A172 (cell line): Measurements from ENCODE around the gene CEACAM1. TPM values are rescaled to one million over a fixed set of nuclear protein-coding genes. Genes with fewer than 3 reads are reported as not detected.
"Not testable (repeated sequence)": the region's sequence is repeated elsewhere in the genome, so short reads cannot be mapped to it uniquely, and the experiment has no call there.

Source experiments
- DNase-seq: peaks from one replicate; pipeline ENCODE4 v3.0.0-alpha.2; 2015; ENCODE audit warnings: low spot score
- total RNA-seq: library from RNA; depleted of rRNA; stranded (reverse); fragments of >200 nt; shearing (Covaris generic); gene quantifications from 2 replicates; pipeline ENCODE4 v1.2.3, GENCODE V29; 2014

CEACAM1 gene
- total RNA-seq, 1 experiment from 2014 or later = 2.2 TPM

DNA sequence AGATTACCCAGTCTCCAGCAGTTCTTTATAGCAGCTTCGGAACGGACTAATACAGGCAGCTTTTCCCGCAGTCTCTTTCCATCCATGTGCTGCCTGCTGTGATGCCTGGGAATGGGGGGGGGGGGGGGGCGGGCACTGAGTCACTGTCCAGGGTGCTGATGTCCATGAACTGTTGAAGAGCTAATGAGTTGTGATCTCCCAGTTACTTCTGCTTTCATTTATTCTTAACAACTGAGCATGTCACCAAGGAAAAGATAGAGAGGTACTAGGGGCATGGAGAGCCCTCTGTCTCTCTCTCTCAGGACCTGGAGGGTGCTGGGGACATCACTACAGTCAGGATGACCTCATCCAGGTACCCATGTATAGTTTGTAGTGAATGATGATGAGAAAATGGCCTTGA is 20.3 kb upstream of the CEACAM1 start:
- no peak for DNase-seq

DNA sequence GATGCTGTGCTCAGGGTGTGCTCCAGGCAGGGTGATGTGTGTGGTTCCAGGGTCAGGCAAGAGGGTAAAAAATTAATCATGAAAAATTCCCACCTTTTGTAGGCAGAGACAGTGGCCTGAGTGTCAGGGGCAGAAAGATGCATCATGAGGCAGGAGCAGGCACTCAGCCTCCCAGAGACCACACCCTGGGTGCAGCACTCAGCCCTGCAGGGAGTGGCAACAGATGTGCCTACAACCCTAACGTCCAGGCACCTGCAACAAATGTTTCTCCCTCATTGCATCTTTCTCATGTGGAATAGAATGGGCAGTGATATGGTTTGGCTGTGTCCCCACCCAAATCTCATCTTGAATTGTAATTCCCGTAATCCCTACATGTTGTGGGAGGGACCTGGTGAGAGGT is 19.6 kb upstream of the CEACAM1 start:
- DNase-seq = no peak

DNA sequence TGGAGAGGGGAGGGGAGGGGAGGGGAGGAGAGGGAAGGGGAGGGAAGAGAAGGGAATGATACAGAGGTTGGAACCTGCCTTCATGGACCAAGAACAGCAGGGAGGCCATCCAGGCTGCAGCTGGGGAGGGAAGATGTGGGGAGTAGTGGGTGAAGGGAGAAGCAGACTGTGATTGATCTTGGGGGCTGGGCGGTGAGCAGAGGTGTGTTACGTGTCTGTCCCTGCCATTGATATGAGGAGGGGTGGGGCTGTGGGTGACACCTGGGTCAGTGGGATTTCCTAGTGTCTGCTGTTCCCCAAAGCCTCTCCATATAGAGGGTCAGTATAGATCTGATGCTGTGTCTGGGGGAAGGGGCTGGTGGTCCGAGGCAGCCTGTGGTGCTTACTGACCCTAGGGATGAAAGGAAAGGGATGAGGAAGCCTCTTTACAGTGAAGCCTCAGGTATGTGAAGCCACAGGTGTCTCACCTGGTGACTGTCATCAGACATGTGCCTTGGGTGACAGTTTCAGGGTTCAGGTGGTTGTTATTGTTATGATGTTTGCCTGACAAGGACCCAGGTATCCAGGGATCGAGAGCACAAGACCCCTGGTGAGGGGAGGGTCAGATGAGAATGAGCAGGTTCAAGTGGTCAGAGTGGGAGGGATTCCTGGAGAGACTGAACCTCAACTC is 18.7 kb upstream of the CEACAM1 start:
- DNase-seq = no peak

DNA sequence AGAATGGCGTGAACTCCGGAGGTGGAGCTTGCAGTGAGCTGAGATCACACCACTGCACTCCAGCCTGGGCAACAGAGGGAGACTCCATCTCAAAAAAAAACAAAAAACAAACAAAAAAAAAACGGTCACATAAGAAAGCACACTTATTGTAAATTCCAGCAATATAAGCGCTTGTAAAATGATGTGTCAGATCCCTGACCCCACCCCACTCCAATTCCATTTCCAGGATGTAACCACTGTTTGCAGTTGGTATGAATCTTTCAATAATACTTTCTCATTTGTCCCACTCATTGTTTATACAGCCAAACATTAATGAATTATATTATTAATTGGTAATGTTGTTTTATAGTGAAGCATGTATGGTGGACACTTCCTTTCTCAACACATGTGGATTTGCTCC is 15.9 kb upstream of the CEACAM1 start:
- no peak for DNase-seq

DNA sequence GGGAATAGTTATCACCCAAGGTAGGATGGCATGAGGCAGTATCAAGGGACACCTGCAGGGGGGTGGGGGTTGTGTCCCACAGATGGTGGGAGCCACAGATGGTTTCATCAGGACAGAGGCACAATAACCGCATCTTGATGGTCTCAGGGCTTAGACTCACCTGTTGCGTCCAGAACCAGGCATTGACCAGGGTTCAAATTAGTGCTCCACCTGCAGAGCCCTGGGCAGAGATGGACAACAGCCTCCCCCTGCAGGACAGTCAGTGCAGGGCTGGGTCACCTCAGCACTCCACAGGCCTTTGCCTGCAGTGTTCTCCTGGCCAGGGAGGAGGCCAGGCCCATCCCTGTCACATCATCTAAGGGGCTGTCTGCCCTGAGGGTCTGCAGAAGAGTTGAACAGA is 14.5 kb upstream of the CEACAM1 start:
- DNase-seq = no peak

DNA sequence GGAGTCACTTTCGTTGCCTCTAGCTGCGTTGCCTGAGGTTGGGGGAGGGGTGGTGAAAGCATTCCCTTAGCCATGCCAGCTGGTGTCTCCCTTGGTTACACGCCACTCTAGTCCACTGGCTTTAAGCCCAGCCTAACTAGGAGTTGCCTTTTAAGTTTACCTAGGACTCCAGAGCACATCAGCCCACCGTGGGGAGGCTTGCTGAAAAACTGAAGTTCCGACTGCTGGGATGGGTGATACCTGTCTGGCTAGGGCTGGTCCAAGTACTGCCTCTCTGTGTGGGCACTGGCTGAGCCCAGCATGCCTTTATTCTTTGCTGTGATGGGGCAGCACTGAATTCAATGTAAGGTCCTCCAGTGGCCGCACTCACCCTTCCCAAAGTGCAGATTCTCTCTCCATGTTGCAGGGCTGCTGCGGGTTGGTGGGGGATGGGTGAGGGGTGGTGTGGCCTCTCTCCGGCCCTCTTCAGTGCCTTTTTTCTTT is 11.8 kb upstream of the CEACAM1 start:
- DNase-seq = no peak

DNA sequence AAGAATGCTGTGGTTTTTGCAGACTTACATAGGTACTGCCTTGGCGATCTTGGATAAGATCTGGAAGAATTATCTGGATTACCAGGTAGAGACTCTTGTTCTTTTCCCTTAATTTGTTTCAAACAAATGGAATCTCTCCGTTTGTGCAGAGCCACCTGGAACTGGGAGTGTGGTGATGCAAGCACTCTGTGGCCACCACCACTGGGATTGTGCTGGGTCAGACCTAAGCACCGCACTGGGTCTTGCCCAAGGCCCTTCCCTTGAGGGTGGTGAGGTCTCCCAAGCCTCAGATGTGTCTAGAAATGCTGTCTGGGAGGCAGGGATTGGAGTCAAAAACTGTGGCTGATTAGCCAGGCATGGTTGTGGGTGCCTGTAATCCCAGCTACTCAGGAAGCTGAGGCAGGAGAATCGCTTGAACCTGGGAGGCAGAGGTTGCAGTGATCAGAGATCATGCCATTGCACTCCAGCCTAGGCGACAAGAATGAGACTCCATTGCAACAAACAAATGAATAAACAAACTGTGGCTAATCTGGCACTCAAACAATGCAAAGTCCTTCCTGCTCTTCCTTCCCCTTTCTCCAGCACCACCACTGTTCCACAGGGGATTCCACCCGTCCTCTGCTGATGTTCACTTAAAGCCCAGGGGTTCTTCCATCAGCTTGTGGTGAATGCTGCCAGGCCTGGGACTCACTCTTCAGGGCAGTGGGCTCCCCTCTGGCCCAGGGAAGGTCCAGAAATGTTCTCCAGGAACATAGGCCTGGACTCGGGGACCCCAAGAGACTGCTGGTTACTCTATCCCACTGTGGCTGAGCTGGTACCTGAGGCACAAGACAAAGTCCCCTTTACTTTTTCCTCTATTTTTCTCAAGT is 10.8 kb upstream of the CEACAM1 start:
- DNase-seq = no peak

DNA sequence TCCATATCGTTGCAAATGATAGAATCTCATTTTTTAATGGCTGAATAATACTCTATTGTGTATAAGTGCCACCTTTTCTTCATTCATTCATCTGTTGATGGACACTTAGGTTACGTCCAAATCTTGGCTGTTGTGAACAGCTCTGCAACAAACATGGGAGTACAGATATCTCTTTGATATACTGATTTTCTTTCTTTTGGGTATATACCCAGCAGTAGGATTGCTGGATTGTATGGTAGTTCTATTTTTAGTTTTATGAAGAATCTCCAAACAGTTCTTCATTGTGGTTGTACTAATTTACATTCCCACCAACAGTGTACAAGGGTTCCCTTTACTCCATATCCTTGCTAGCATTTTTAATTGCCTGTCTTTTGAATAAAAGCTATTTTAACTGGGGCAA is 7.0 kb upstream of the CEACAM1 start:
- DNase-seq = not testable (repeated sequence)

DNA sequence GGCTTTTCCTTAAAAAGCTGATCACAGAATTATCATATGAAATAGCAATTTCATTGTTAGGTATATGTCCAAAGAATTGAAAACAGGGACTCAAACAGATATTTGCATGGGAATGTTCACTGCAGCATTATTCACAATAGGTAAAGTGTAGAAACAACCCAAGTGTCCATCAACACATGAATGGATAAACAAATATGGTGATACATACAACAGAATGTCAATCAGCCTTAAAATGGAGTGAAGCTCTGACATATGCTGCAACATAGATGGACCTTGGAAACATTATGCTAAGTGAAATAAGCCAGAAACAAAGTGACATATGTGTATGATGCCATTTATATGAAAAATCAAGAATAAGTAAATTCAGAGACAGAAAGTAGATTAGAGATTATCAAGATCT is 6.1 kb upstream of the CEACAM1 start:
- no peak for DNase-seq

DNA sequence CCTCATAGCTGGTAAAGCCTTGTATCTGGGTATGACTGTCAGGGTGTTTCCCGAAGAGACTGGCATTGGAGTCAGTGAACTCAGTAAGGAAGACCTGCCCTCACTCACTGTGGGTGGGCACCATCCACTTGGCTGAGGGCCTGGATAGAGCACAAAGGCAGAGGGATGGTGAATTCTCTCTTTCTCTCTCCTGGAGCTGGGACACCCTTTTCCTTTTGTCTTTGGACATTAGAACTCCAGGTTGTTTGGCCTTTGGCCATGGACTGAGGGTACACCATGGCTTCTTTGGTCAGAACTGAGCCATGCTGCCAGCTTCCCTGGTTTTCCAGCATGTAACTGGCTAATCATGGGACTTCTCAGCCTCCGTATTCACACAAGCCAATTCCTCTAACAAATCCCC is 4.6 kb upstream of the CEACAM1 start:
- DNase-seq = no peak

DNA sequence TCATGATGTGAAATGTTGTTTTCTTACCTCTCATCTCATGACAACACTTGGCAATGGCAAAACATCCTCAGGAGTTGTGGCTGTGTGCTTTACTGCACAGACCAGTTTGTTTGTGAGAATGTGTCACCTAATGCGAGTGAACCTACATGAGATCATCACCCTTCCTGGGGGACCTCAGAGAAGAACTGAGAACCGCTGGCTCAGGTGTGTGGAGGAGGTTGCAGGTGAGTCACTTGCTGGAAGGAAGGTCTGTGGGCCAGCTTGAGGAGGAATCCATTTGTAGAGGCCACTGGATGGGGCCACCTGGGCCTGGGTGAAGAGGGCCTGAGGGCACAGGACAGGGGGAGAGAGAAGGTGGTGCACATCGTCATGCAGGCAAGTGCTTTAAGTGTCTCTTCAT is 3.0 kb upstream of the CEACAM1 start:
- no peak for DNase-seq

DNA sequence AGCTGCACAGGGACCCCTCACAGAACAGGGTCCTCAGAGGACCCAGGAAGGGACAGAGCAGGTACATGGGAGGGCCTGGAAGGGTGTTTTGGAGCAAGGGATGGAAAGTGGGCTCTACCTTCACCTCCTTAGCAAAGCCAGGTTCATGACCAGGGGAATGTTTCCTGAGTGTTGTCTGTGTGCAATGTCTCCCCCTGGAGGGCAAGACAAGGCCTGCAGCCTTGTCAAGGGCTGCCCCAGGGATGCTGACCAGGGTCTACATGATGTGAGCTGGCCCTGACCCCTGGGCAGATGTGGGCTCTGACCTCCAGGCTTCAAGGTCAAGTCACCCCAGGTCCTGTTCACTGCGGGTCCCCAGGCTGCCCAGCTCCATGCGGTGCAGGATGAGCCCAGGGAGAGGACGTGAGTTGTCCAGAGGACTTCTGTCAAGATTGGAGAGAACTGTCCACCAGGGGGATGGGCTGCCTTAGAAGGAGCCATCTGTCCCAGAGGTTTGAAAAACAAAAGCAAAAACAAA is 1.0 kb upstream of the CEACAM1 start:
- DNase-seq = peak; percentile 46

DNA sequence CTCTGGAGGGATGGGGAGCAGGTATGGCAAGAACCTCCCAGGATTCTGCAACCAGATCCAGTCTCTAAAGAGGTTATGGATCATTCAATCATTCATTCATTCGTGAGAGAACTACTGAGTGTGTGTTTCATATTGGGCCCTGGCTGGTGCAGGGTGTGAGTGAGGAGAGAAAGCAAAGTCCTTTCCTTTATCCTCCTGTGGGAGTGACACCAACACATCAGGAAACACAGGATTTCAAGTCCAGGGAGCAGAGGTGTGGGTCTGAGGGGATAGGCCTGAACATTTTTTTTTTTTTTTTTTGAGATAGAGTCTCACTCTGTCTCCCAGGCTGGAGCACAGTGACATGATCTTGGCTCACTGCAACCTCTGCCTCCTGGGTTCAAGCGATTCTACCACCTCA is 3.3 kb downstream of the CEACAM1 start:
- no peak for DNase-seq

DNA sequence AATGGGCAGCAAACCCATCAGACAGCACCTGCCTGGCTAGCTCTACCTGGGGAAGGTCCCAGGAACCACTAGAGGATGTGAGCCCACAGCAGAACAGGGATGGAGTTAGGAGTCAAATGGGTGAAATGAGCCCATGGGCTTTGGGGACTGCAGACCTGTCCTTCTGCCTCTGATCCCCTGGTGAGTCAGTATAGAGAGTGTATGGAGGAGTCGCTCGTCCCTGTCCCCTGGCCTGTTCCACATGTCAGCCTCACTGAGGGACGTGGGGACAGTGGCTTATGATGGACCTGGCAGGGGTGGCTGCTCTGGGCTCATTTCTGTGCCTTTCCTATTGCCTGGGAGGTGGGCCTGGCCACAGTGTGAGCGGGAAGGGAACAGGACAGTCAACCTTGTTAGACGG is 4.0 kb downstream of the CEACAM1 start:
- no peak for DNase-seq

DNA sequence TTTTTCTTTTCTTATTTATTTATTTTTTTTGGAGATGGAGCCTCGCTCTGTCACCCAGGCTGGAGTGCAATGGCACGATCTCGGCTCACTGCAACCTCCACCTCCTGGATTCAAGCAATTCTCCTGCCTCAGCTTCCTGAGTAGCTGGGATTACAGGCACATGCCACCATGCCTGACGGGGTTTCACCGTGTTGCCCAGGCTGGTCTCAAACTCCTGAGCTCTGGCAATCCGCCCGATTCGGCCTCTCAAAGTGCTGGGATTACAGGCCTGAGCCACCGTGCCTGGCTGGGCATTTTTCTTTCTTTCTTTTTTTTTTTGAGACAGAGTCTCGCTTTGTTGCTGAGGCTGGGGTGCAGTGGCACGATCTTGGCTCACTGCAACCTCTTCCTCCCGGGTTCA is 6.0 kb downstream of the CEACAM1 start:
- not testable (repeated sequence) for DNase-seq

DNA sequence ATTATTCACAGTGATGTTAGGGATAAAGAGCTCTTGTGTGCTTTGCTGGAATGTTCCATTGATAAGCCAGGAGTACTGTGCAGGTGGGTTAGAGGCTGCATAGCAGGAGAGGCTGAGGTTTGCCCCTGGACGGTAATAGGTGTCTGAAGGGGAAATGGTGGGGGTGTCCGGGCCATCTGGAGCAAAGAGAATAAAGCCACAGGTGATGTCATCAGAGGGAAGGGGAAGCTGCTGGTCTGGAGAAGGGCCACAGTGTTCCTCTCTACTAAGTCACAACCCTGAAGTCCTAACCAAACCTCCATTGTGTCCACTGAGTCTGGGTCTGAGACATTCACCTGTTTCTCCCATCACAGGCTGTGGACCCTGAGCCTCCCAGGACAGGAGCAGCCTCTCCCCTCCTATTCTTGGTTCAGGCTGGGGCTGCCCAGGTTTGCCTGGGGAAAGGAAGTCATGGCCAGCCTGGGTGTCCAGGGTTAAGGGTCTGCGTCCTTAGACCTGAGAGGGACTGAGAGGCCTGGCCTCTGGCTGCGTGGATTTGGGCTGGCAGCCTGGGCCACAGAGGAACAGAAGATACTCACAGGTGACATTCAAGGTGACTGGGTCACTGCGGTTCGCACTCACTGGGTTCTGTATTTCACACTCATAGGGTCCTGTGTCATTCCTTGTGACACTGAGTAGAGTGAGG is 6.8 kb downstream of the CEACAM1 start:
- no peak for DNase-seq

DNA sequence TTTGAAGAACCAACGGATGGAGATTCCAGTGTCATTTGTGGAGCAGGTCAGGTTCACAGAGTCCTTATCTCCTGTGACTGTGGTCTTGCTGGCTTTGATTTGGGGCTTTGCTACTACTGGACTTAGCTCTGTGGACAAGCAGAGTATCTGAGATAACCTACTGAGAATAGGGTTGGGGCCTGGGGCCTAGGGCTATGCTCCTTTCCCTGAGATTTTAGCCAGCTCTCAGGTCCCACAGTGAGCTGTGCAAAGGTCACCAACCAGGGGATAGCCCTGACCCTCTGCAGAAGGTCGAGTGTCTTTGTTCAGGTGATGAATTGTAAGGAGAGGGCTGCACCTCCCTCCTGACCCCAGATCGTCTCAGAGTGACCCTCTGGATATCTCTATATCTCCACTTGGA is 9.2 kb downstream of the CEACAM1 start:
- DNase-seq = no peak

DNA sequence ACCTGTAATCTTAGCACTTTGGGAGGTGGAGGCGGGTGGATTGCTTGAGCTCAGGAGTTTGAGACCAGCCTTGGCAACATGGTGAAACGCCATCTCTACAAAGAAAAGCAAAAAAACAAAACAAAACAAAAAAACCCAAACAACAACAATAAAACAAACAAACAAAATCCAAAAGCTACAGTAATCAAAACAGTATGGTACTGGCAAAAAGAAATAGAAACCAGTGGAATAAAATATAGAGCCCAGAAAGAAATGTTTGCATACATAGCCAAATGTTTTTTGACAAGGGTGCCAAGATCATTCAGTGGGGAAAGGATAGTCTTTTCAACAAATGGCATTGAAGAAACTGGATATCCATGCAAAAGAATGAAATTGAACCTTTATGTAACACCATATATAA is 11.5 kb downstream of the CEACAM1 start:
- no peak for DNase-seq

DNA sequence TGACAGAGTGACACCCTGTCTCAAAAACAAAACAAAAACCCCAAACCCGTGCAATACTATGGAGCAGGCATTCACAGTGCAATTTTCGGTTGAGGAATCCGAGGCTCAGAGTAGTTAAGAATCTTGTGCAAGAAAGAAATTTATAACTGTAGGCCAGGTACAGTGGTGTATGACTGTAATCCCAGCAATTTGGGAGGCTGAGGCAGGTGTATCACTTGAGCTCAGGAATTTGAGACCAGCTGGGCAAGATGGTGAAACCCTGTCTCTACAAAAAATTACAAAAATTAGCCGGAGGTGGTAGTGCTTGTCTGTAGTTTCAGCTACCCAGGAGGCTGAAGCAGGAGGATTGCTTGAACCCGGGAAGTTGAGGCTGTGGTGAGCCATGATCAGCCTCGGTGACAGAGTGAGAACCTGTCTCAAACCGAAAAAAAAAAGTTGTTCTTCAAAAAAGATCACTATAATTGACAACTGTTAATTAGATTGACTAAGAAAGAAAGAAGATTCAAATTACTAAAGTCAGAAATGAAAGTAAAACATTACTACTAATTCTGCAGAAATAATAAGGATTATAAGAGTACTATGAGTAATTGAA is 12.9 kb downstream of the CEACAM1 start:
- DNase-seq = no peak

DNA sequence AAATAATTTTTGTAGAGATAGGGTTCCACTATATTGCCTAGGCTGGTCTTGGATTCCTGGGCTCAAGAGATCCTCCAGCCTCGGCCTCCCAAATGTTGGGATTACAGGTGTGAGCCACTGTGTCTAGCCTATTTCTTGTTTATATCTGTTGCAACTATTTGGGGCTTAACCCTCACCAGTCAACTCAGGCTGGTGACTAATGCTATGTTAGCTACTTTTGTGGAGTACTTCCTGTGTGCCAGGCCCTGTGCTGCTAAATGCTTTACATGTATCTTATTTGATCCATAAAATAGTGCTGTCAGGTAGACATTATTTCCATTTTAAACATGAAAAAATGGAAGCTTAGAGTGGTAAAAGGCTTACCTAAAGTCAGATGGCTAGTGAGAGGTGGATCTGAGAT is 13.8 kb downstream of the CEACAM1 start:
- no peak for DNase-seq

DNA sequence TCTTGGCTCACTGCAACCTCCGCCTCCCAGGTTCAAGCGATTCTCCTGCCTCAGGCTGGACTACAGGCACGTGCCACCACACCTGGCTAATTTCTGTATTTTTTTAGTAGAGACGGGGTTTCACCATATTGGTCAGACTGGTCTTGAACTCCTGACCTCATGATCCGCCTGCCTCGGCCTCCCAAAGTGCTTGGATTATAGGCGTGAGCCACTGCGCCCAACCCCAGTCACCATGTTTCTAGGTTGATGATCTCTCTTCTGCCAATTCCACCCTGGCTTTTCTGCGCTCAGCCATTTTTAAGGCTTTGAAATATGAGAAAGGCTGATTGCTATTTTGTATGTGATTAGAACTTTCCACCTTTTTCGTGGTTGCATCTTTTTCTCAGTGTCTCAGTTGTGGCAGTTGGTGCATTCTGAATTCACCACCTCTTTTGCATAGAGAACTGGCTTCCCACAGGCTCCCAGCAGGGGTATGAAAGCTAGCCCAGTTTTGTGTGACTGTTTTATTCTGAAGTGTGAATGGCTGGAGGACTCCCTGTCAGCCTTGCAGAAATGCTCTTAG is 15.5 kb downstream of the CEACAM1 start:
- DNase-seq = no peak

DNA sequence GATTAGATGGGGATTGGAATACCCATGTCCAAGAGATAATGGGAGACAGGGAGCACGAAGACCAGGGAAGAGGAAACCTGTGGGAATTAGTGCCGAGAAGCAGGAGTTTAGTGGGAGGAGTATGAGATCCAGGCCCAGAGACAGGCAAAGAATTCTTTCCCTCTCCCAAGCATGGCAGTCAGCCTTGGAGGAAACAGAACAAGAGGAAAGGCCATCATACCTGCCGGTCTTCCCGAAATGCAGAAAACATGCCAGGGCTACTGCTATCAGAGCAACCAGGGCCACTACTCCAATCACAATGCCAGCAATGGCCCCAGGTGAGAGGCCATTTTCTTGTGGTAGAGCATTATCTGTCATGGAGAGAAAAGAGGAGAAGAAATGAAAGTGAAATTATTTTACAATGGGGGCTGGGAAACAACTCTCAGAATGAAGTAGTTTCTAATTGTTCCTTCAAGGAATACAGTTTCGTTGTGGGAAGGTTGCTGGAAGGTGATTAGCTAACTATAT is 16.1 kb downstream of the CEACAM1 start:
- DNase-seq = no peak
